ENCODE measurements around the gene POLG. TPM values are rescaled to one million over a fixed set of nuclear protein-coding genes. Genes with fewer than 3 reads are reported as not detected.

POLG gene
- total and polyA plus RNA-seq, 8 donors = 22.7 to 172 (median 54.7) TPM

- TF ChIP-seq POLR2A (IDR thresholded peaks at IDR 0.05) = no peak
- TF ChIP-seq POLR2AphosphoS5 (IDR thresholded peaks at IDR 0.05) = no peak
- no peak for TF ChIP-seq EP300 (IDR thresholded peaks at IDR 0.05)
- no peak for TF ChIP-seq CTCF (IDR thresholded peaks at IDR 0.05)
- H3K36me3 ChIP-seq = peaks cover 0 to 42% (median 14%) of the 10 kb centered on the region in 4 donors
- H3K27ac ChIP-seq = no peak overlapping the region
- intact Hi-C loops (cut with DNase I; ENCODE audit: low total_unique reads) = no loop called here
- H3K27me3 ChIP-seq = no peaks in the 10 kb centered on the region
- no peak for DNase-seq
- no peaks in the 10 kb centered on the region for H3K4me1 ChIP-seq
- WGBS, 5 donors = 94 to 99% (median 95%) methylated on average over 2 of the region's 2 CpGs
- no peaks in the 10 kb centered on the region for H3K9me3 ChIP-seq
- no peak overlapping the region for H3K4me3 ChIP-seq
These were observed 41.6 kb downstream of the POLG start for GRCh38 chr15:89293012-89293411.

GRCh38 chr15:89291934-89292438 lies 42.6 kb downstream of the POLG start:
- WGBS, 5 donors = 89 to 93% (median 91%) methylated on average over 2 of the region's 2 CpGs
- TF ChIP-seq POLR2AphosphoS5 (IDR thresholded peaks at IDR 0.05) (no peak), POLR2A (IDR thresholded peaks at IDR 0.05) (no peak), CTCF (IDR thresholded peaks at IDR 0.05) (no peak), EP300 (IDR thresholded peaks at IDR 0.05) (no peak)

GRCh38 chr15:89283201-89283600 lies 51.4 kb downstream of the POLG start:
- Histone ChIP-seq H3K9me3 (peaks cover 0 to 8% (median 0%) of the 10 kb centered on the region in 4 donors), H3K4me3 (no peak overlapping the region), H3K4me1 (no peaks in the 10 kb centered on the region), H3K27ac (no peak overlapping the region), H3K36me3 (peaks cover 0 to 60% (median 12%) of the 10 kb centered on the region in 4 donors), H3K27me3 (no peaks in the 10 kb centered on the region)
- 83 to 97% (median 87%) methylated on average over 4 of the region's 4 CpGs for WGBS, 5 donors
- intact Hi-C loops (cut with DNase I; ENCODE audit: low total_unique reads) = no loop called here
- TF ChIP-seq POLR2AphosphoS5 (IDR thresholded peaks at IDR 0.05) (no peak), EP300 (IDR thresholded peaks at IDR 0.05) (no peak), CTCF (IDR thresholded peaks at IDR 0.05) (no peak), POLR2A (IDR thresholded peaks at IDR 0.05) (no peak)
- DNase-seq = no peak

More at GRCh38 chr15:89291934-89292438, 42.6 kb downstream of the POLG start:
- Histone ChIP-seq H3K9me3 (no peaks in the 10 kb centered on the region), H3K27ac (no peak overlapping the region), H3K4me3 (no peak overlapping the region), H3K36me3 (peaks cover 0 to 44% (median 17%) of the 10 kb centered on the region in 4 donors), H3K27me3 (no peaks in the 10 kb centered on the region), H3K4me1 (no peaks in the 10 kb centered on the region)
- no peak for DNase-seq
- intact Hi-C loops (cut with DNase I; ENCODE audit: low total_unique reads) = no loop called here

- intact Hi-C loops (cut with DNase I; ENCODE audit: low total_unique reads) = no loop called here
- Histone ChIP-seq H3K36me3 (peaks cover 0 to 61% (median 10%) of the 10 kb centered on the region in 4 donors), H3K9me3 (peaks cover 0 to 8% (median 0%) of the 10 kb centered on the region in 4 donors), H3K4me3 (no peak overlapping the region), H3K4me1 (no peaks in the 10 kb centered on the region), H3K27ac (no peak overlapping the region), H3K27me3 (no peaks in the 10 kb centered on the region)
- TF ChIP-seq CTCF (IDR thresholded peaks at IDR 0.05) = no peak
- TF ChIP-seq POLR2A (IDR thresholded peaks at IDR 0.05) = no peak
- TF ChIP-seq EP300 (IDR thresholded peaks at IDR 0.05) = no peak
- TF ChIP-seq POLR2AphosphoS5 (IDR thresholded peaks at IDR 0.05) = no peak
- DNase-seq = no peak
- 95 to 98% (median 96%) methylated on average over 4 of the region's 4 CpGs for WGBS, 5 donors
These were observed 52.0 kb downstream of the POLG start for GRCh38 chr15:89282631-89283030.

All from stomach (tissue), 9 donors.